HG03039 (cell line): ENCODE data around the gene ARMC8.
"Not testable (repeated sequence)": the region's sequence is repeated elsewhere in the genome, so short reads cannot be mapped to it uniquely, and the experiment has no call there.

ENCODE experiments used
- ATAC-seq: cut with Tn5 transposase; IDR thresholded peaks from one replicate; pipeline ENCODE4 v1.9.1; 2021; ENCODE audit warnings: mild to moderate bottlenecking, moderate library complexity; ENCODE audit not compliant: unreplicated experiment

The ARMC8 gene, protein sequence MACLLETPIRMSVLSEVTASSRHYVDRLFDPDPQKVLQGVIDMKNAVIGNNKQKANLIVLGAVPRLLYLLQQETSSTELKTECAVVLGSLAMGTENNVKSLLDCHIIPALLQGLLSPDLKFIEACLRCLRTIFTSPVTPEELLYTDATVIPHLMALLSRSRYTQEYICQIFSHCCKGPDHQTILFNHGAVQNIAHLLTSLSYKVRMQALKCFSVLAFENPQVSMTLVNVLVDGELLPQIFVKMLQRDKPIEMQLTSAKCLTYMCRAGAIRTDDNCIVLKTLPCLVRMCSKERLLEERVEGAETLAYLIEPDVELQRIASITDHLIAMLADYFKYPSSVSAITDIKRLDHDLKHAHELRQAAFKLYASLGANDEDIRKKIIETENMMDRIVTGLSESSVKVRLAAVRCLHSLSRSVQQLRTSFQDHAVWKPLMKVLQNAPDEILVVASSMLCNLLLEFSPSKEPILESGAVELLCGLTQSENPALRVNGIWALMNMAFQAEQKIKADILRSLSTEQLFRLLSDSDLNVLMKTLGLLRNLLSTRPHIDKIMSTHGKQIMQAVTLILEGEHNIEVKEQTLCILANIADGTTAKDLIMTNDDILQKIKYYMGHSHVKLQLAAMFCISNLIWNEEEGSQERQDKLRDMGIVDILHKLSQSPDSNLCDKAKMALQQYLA

DNA sequence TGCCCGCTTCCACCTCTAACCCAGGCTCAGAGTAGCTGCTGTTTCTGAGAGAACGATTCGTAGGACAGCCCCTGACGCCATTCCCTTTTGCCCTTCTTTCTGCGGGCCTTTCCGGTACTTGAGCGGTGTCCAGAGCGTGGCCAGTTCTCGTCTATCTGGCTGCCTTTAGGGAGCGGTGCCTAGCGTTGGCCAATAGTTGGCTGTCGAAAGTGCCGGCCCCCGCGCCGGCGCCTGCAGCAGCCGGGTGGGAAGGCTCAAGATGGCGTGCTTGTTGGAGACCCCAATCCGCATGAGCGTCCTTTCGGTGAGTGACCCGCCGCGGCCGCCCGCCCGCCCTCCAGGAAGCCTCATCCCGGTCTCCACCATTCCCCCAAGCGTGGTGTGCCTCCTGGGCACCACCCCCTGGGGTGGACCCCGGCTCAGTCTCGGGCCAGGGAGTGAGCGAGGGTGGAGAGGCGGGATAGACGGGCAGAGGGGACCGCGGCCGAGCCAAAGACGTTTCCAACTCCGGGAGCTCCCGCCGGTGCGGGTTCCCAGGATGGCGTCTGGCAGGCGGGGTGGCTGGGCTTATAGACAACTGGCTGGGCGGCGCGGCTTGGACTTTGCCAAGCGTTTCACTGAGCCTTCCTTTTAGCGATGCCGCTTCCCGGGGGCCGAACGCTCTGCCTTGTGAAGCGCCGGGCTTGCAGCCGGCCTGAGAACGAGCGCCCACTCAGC, at the start of gene ARMC8:
ARMC8 (plus strand) TSS at position 6 of the 717 bp plus-strand sequence; CDS start at position 260, 254 bp downstream.
- ATAC-seq = peak; percentile 39

DNA sequence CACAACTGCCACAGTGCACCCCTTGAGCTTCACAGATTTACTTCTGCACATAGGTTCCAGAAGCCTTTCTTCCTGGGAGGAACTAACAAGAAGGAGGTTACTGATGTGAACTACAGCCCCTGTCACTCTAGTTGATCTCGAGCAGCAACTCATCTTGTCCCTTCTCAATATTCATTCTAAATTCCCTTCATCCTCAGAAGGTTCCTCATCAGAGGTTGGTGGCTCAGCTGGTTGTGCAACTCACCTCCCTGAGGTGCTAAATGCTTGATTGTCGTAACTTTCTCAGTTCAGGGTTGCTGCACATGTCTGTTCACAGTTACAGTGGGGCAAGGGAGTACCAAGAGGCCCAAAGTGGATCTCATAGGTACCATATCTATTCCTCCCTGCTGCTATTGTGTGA, 49.2 kb upstream of the ARMC8 start:
- ATAC-seq = no peak

DNA sequence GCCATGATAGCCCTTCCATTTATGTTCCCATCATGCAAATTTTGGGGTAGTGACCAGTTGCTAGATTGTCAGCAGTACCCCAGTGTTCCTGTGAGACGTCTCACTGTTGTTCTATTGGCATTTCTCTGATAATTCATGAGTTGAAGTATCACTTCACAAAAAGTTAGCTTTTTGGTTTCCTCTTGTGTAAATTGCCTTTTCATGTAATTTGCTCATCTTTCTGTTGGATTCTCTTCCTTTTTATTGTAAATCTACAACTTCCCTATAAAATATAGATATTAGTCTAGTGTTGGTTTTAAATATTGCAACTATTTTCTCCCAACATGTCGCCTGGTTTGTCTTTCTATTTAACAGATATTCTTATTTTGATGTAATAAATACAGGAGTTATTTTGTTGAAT, 47.4 kb upstream of the ARMC8 start:
- ATAC-seq = no peak

DNA sequence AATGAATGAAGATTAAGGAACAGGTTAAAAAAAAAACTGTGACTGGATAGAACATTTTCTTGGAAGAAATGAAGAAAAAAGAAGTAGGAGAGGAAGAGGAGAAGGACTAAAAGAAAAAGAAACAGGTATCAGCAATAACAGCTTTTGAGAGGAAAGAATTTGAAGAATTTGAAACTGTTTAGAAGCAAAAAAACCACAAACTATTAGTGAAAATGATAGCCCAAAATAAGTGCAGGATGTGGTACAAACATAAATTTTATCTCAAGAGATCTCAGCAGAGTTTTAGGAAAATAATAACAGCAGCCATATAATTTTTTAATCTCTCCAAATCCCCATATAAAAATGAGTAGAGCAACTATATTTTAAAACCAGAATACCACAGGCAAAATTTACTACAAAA, 46.2 kb upstream of the ARMC8 start:
- no peak for ATAC-seq

DNA sequence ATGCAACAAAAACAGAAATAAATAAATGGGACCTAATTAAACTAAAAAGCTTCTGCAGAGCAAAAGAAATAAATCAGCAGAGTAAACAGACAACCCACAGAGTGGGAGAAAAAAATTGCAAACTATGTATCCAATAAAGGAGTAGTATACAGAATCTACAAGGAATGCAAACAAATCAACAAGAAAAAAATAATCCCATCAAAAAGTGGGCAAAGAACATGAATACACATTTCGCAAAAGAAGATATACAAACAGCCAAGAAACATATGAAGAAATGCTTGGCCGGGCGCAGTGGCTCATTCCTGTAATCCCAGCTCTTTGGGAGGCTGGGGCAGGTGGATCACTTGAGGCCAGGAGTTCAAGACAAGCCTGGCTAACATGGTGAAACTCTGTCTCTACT, 44.9 kb upstream of the ARMC8 start:
- ATAC-seq = not testable (repeated sequence)

DNA sequence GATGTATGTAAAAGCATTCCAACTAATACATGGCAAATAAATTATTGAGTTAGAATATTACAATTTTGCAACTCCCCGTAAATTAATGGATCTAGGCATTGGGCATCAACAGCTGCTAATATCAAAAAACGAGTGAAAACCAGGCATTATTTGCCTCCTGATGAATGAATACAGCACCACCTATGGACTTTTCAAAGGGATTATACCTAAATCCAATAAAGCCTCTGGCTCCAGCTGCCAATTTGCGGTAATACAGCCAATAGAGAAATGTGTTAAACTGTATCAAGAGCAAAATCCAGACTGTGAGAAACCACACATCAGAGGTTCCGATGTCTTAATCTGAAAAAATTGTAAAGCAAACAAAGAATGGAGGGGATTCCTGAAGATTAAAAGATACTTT, 38.6 kb upstream of the ARMC8 start:
- ATAC-seq = no peak

DNA sequence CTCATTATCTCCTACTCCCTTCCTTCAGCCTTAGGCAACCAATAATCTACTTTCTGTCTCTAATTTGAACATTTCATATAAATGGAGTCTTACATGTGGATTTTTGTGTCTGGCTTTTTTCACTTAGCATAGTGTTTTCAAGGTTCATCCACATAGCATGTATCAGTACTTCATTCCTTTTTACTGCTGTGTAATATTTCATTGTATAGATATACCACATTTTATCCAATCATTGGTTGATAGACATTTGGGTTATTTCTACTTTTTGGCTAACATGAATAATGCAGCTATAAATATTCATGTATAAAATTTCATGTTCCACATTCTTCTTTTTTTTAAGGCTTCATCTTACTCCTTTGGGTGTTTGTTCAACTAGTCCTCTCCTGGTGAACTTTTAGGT, 32.6 kb upstream of the ARMC8 start:
- no peak for ATAC-seq

DNA sequence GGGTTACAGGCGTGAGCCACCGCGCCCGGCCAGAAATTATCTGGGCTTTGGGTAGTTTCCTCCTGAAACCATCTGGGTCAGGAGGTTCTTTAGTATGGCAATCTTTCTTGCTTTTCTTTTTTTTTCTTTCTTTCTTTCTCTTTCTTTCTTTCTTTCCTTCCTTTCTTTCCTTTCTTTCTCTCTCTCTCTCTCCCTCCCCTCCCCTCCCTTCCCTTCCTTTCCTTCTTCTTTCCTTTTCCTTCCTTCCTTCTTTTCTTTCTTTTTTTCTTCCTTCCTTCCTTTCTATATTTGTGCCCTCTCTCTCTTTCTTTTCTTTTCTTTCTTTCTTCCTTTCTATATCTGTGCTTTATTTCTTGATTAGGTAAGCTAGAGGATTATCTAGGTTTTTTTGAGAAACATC, 29.4 kb upstream of the ARMC8 start:
- no peak for ATAC-seq

DNA sequence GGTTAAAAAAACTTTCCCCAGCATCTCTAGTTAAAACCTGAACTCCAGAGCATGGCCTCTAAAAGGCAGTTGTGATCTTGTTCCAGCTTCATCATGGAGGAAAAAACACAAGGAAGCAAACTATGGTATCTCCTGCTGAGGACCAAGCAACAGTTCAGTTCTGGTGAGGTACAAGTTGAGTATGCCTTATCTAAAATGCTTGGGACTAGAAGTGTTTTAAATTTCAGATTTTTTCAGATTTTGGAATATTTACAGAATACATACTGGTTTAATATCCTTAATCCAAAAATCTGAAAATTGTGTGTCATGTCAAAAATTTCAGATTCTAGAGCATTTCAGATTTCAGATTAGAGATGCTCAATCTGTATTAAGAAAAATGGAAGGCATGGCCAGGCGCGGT, 22.0 kb upstream of the ARMC8 start:
- no peak for ATAC-seq

DNA sequence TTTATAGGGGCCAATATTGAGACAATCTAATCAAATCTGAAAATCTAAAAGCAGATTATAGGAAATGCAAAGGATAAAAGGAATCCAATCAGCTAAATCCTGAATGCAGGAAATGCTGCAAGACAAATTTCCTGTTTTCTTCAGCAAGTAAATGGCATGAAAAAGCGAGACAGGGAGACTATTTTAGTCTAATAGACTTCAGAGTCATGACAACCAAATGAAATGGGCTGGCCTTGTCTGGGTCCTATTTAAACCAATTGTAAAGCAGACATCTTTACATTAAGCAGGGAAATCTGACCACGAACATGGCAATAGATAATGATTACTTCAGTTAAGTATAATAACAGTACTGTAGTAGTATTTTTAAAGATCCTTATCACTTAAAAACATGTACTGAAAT, 14.5 kb upstream of the ARMC8 start:
- ATAC-seq = no peak

DNA sequence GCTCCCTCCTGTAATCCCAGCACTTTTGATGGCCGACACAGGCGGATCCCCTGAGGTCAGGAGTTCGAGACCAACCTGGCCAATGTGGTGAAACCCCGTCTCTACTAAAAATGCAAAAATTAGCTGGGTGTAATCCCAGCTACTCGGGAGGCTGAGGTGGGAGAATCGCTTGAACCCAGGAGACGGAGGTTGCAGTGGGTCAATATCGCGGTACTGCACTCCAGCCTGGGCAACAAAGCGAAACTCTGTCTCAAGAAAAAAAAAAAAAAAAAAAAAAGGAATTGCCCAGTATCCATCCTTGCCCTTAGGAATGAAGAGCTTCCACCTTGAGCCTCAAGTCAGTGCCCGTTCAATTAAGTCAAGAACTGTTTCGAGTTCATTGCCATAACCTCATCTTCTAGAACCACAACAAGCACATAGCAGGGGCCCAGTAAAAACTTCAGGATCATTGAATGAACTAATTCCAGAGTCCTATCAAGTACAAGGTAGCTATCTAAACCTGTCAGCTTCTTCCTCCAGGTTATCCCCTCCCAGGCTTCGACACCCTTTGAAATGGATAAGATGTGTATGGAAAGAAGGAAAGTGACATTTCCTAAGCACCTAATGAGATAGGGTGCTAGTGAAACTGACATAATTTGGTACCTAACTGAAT, 13.2 kb upstream of the ARMC8 start:
- ATAC-seq = no peak

DNA sequence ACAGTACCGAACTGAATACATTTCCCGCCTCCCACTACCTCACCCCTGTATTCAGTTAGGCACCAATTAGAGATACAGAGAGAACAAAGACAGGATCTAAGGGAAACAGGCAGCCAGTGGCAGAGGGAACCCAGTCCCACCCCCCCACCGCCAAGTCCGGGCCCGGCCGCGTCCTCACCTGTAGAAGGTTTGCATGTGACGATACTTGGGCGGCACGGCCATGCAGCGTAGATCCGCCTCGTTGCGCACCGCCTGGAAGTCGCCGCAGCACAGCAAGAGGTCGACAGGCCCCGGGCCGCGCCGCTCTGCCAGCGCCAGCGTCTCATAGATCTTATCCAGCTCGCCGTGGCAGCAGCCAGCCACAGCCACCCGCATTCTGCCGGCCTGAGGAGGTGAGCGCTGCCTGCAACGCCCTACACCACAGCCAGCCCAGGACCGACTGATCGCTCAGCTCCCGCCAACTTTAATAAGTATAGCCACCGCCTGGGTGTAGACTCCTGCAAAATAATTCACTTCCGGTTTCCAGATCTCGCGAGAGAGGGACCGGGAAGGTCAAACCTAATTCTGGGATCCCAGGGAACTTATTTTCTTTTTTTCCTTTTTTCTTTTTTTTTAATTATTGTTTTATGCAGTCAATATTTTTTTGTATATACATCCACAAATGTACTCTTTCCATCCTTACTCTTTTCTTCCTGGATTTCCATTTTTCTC, 12.5 kb upstream of the ARMC8 start, which contains the start of gene DBR1:
DBR1 (minus strand) TSS at position 501 of the 711 bp plus-strand sequence; CDS start at position 375, 126 bp downstream.
- peak; percentile 86 for ATAC-seq

DNA sequence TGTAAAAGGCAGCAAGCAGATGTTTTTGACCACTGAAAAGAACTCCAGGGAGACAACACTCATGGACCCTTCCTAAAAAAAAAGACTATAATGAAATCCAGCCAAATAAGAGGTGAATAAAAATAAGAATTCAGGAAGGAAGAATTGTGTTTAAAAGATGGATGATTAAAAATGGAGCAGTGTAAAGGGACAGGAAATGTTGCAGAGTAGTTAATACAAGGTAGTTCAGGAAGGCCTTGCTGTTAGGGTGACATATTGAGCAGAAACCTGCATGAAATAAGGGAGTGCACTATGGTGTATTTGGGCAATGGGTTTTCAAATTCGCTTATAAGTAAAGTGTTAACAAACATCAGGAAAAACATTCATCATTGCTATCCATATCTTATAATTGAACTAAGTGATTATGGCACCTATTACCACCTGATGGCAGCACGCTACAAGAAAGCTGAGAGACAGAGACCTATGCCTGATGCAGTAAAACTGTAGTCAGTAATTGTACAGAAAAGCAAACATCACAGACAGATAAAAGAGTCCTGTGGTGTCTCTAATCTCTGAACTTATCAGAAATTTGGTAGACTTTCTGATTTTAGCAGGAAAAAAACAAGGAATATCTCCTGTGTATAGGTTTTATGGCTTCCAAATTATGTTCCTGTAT, 6.6 kb upstream of the ARMC8 start:
- no peak for ATAC-seq

DNA sequence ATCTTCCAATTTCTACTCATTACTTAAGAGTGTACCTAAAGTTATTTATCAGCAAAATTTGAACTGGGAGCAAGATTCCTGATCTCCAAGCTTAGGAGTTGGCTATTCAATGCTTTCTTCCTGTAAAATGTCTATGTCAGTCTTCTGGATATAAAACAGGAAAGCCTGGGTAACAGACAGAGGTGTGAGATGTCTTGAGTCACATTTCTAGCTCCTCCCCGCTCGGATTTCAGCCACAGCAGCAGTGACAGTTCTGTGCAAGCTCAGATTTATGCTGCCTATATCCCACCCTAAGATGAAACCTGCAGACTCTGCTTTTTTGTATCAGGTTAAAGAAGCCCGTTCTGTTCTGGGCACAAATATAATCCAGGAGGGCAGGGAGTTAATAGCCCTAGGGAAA, 2.1 kb upstream of the ARMC8 start:
- no peak for ATAC-seq

DNA sequence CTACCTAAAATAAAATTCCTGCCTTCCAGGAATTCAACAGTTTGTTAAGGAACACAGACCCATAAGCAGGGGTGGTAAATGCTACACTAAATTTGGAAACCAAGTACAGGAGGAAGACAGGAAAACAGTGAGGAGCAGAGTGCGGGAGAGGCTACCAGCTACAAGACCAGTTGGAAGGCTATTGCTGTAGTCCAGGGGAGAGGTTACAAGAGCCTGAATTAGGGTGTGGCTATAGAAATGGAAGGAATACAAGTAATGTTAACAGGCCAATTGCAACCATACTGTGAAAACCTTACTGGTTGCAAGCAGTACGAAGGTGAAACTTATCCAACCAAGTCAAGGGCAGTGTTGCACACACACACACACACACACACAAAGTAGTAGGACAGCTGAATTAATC, 880 bp upstream of the ARMC8 start:
- no peak for ATAC-seq

DNA sequence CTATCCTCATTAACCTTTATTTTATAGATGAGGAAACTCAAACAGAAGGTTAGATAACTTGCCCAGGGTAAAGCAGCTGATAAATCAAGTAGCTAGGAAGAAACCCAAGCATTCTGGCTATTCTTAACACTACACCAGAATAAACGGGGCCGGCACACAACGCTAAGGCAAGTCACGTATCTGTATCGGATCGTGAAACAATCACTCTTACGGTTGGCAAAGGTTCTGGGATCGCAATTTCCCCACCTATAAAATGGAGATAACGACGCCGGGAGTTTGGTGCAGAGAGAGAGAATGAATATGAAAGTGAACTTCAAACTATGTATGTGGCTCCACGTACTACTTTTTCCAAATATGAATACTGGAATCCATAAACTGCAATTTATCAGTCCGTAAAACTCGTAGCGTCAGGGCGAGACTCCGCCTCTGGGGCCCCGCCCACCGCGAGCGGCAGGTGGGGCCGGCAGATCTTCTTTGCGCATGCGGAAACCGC, 252 bp upstream of the ARMC8 start:
- peak; percentile 80 for ATAC-seq

DNA sequence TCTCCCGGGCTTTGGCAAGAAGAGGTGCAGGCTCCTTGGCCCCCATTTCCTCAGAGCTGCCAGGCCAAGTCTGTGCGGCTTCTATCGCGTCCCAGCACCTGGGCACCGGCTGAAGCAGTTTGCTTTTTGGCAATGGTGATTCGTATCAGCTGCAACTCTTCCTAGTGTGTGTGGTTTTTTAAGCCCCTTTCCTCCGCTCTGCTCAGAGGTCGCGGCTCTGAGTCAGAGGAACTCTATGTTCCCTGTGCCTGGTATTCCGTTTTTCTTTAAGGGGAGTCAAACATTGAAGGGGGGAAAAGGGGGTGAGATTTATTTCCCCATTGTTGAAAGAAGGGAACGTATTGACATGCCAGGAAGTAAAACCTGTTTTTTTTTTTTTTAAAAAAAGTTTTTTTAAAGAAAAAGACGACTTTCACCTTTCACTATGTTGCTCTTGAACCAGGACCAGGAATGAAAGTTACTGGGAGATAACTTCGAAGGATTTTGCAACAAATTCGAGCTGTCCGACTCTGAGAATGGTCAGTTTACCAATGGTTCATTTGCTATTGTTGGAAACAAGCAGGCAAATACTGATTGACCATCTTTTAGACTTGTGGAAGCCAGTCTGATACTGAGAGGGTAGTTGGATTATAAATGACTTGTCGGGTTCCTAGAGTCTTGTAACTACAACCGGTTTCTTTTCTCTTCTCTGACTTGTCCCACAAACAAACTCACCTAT, 1.1 kb downstream of the ARMC8 start:
- ATAC-seq = no peak

DNA sequence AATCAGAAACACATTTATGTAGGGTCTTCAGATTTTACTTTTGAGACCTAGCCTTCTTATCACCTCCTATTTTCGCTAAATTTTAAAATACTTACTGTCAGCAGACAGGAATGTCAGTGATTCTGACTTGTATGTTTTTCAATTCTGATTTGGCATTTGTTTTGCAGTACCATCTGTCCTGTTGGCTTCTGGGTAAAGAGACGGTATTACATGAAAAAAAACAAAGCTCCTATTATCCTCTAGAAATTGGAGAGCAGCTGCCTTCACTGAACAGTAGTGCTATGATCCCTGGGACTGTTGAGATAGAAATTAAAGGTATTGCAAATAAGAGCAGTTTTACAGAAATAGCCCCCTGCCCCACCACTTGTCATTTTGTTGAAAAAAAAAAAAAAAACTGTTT, 8.4 kb downstream of the ARMC8 start:
- no peak for ATAC-seq

DNA sequence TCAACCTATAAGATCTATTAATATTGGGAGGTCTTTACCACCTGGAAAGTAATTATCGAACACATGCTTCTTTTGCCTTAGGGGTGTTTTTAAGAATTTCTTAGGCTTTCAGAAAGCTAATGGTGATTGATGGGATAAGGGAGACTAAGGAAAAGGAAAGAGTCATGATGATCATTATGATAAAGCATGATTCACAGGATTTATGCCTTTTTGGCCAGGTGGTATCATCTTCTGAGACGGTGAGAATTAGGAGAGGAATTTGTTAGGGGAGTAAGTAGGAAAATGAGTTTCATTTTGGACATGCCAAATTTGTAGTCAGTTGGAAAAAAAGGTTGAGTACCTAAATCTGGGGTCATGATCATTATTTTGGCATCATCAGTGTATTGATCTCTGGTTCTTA, 8.9 kb downstream of the ARMC8 start:
- no peak for ATAC-seq
